IPS-20b (cell line): ENCODE measurements around the gene RAMP1.
"Not testable (repeated sequence)": the region's sequence is repeated elsewhere in the genome, so short reads cannot be mapped to it uniquely, and the experiment has no call there.

Source experiments
- H3K27ac ChIP-seq: one replicate; pipeline ENCODE4 v1.5.1; 2013; ENCODE audit warnings: low read length
- H3K27me3 ChIP-seq: 2 replicates; pipeline ENCODE4 v1.6.1; 2013; ENCODE audit warnings: mild to moderate bottlenecking, low read length, inconsistent platforms; ENCODE audit not compliant: insufficient read depth
- H3K36me3 ChIP-seq: 2 replicates; pipeline ENCODE4 v1.6.1; 2013; ENCODE audit warnings: low read depth, mild to moderate bottlenecking, inconsistent platforms, low read length, moderate library complexity; ENCODE audit not compliant: insufficient read depth
- H3K4me1 ChIP-seq: 2 replicates; pipeline ENCODE4 v1.6.1; 2013; ENCODE audit warnings: mild to moderate bottlenecking, control low read depth, inconsistent platforms, low read length, moderate library complexity; ENCODE audit not compliant: insufficient read depth
- H3K4me3 ChIP-seq: 2 replicates; pipeline ENCODE4 v1.5.1; 2013; ENCODE audit warnings: mild to moderate bottlenecking, low read length, inconsistent platforms
- H3K9ac ChIP-seq: 2 replicates; pipeline ENCODE4 v1.6.1; 2013; ENCODE audit warnings: low read depth, mild to moderate bottlenecking, inconsistent platforms, low read length, moderate library complexity
- H3K9me3 ChIP-seq: 2 replicates; pipeline ENCODE4 v1.6.1; 2013; ENCODE audit warnings: mild to moderate bottlenecking, low read depth, low read length, inconsistent platforms; ENCODE audit not compliant: insufficient read depth

Gene RAMP1

GRCh38 chr2:237864444-237864931 is 5.1 kb downstream of the RAMP1 start:
- Histone ChIP-seq H3K4me3 (no peak overlapping the region), H3K4me1 (no peaks in the 10 kb centered on the region; the same call in 1 of the 2 replicates), H3K9ac (no peak overlapping the region), H3K9me3 (no peaks in the 10 kb centered on the region), H3K27me3 (peaks cover 34% of the 10 kb centered on the region), H3K36me3 (no peaks in the 10 kb centered on the region), H3K27ac (no peak overlapping the region)

DNA sequence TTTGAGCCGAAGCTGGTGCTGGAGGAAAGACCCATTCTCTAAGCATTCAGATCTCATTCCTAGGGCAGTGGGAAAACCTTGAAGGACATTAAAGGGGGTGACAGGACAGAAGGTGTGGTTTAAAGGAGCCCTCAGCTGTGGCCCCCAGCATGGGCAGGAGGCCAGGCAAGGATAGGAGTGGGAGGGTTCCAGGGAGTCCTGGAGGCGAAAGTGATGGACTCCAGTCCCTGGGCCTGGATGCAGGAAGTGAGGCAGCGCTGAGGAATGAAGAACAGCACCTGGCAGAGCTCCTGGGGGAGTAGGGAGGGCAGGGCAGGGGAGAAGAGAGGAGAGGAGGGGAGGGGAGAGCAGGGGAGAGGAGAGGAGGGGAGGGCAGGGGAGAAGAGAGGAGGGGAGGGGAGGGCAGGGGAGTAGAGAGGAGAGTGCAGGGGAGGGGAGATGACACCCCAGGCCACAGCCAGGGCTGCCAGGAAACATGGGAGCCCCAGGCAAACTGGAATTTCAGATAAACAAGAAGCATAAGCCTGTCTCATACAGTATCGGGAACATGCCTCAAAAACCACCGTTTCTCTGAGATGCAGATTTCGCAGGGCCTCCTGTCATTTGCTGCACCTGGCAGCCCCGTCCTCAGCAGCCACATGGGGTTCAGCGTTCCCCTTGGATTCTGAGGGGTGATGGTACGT is 5.7 kb downstream of the RAMP1 start:
- H3K27ac ChIP-seq = no peak overlapping the region
- H3K36me3 ChIP-seq = no peaks in the 10 kb centered on the region
- H3K9me3 ChIP-seq = no peaks in the 10 kb centered on the region
- no peaks in the 10 kb centered on the region; the same call in 1 of the 2 replicates for H3K4me1 ChIP-seq
- H3K4me3 ChIP-seq = no peak overlapping the region
- peaks cover 28% of the 10 kb centered on the region for H3K27me3 ChIP-seq
- no peak overlapping the region for H3K9ac ChIP-seq

DNA sequence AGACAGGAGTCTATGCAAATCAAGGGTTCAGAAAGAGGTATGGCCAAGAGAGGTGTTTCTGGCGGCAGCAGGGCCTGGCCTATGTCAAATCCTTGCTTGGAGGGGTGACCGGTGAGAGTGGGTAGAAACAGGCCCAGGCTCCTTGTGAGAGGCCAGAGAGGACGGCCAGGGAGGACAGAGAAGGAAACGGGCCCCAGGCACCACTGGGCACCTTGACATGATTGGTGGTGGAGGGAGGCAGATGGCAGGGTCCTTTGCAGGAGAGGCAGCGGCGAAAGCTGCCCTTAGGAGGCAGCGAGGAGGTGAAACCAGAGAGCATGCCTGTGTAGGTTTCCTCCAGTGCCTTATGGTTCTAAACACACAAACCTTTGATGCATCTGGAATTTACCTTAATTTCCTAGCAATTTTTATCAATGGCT is 6.2 kb downstream of the RAMP1 start:
- Histone ChIP-seq H3K4me3 (no peak overlapping the region), H3K27ac (no peak overlapping the region), H3K9ac (no peak overlapping the region), H3K36me3 (no peaks in the 10 kb centered on the region), H3K9me3 (no peaks in the 10 kb centered on the region), H3K4me1 (no peaks in the 10 kb centered on the region; the same call in 1 of the 2 replicates), H3K27me3 (peaks cover 22% of the 10 kb centered on the region)

GRCh38 chr2:237866101-237866621 is 6.7 kb downstream of the RAMP1 start:
- no peak overlapping the region for H3K4me3 ChIP-seq
- H3K9ac ChIP-seq = no peak overlapping the region
- H3K9me3 ChIP-seq = no peaks in the 10 kb centered on the region
- H3K4me1 ChIP-seq = no peaks in the 10 kb centered on the region; the same call in 1 of the 2 replicates
- no peaks in the 10 kb centered on the region for H3K36me3 ChIP-seq
- H3K27me3 ChIP-seq = peaks cover 17% of the 10 kb centered on the region
- H3K27ac ChIP-seq = no peak overlapping the region

DNA sequence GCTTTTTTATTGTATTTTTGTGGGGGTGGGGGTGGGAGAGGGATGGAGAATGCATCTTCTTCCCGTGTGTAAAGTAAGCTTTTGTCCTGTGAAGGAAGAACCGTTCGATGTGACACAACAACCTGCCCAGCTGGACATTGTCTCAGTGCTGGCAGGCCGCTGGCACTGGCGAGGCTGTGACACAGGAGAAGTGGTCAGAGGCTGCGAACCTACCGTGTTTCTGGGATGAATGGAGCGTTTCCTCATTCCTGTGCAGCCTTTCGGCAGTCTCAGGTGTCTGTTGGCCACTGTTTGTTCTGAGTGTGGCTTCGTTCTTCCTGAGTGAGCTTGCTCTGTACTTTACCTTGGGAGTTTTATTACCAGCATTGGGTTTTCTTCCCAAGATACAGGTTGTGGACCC is 8.0 kb downstream of the RAMP1 start:
- Histone ChIP-seq H3K27me3 (0 out of 2 replicates have a peak, but pooled peaks cover 5% of the 10 kb centered on the region), H3K36me3 (no peaks in the 10 kb centered on the region), H3K4me1 (no peaks in the 10 kb centered on the region; the same call in 1 of the 2 replicates), H3K9me3 (no peaks in the 10 kb centered on the region), H3K27ac (no peak overlapping the region), H3K4me3 (no peak overlapping the region), H3K9ac (no peak overlapping the region)

DNA sequence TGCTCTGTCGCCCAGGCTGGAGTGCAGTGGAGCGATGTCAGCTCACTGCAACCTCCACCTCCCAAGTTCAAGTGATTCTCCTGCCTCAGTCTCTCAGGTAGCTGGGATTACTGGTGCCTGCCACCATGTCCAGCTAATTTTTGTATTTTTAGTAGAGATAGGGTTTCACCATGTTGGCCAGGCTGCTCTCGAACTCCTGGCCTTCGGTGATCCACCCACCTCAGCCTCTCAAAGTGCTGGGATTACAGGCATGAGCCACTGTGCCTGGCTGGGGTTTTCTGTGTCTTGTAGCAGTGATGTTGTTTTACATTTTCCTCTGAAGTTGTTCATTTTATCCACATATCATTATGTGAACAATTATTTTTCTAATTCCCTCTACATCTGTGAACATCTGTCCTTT is 8.7 kb downstream of the RAMP1 start:
- not testable (repeated sequence) for H3K27ac ChIP-seq, H3K27me3 ChIP-seq, H3K9me3 ChIP-seq, H3K36me3 ChIP-seq, H3K4me3 ChIP-seq, H3K4me1 ChIP-seq, H3K9ac ChIP-seq

DNA sequence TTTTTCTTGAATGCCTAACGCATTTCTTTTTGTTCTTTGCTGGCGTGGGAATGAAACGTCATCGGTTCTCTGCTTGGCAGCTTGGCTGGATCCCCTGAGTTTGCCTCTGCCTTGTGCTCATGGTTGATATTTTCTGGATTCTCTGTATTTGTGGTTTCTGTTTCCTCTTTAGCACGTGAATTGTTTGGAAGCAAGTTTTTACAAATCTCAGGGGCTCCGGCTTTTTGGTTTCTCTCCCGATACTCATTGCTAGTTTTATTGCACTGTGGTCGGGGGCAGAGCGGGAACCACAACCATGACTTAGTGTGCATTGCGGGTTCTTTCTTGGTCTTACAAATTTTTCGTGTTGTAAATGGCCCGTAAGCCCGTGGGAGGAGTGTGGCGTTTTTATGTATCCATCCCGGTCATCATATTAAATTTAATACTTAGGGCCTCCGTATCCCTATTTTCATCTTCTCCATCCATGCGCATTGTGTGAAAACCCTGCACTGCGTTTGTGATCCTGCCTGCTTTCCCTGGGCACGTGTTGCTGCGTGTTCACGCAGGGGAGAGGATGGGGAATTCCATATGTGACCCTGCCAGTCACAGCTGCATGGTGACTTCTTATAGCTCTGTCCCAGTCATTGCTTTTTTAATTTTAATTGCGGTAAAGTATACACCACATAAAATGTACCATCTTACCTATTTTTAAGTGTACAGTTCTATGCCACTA is 9.4 kb downstream of the RAMP1 start:
- Histone ChIP-seq H3K9ac (no peak overlapping the region), H3K27me3 (no peaks in the 10 kb centered on the region), H3K27ac (no peak overlapping the region), H3K4me3 (no peak overlapping the region), H3K4me1 (no peaks in the 10 kb centered on the region; the same call in 1 of the 2 replicates), H3K9me3 (no peaks in the 10 kb centered on the region), H3K36me3 (no peaks in the 10 kb centered on the region)

GRCh38 chr2:237869343-237870102 is 10.1 kb downstream of the RAMP1 start:
- H3K27ac ChIP-seq = no peak overlapping the region
- no peaks in the 10 kb centered on the region for H3K36me3 ChIP-seq
- no peaks in the 10 kb centered on the region for H3K27me3 ChIP-seq
- H3K9me3 ChIP-seq = no peaks in the 10 kb centered on the region
- no peak overlapping the region for H3K9ac ChIP-seq
- no peaks in the 10 kb centered on the region; the same call in 1 of the 2 replicates for H3K4me1 ChIP-seq
- H3K4me3 ChIP-seq = no peak overlapping the region

GRCh38 chr2:237870126-237870525 is 10.7 kb downstream of the RAMP1 start:
- Histone ChIP-seq H3K27ac (no peak overlapping the region), H3K27me3 (no peaks in the 10 kb centered on the region), H3K36me3 (no peaks in the 10 kb centered on the region), H3K9me3 (no peaks in the 10 kb centered on the region), H3K9ac (no peak overlapping the region), H3K4me1 (no peaks in the 10 kb centered on the region; the same call in 1 of the 2 replicates), H3K4me3 (no peak overlapping the region)

DNA sequence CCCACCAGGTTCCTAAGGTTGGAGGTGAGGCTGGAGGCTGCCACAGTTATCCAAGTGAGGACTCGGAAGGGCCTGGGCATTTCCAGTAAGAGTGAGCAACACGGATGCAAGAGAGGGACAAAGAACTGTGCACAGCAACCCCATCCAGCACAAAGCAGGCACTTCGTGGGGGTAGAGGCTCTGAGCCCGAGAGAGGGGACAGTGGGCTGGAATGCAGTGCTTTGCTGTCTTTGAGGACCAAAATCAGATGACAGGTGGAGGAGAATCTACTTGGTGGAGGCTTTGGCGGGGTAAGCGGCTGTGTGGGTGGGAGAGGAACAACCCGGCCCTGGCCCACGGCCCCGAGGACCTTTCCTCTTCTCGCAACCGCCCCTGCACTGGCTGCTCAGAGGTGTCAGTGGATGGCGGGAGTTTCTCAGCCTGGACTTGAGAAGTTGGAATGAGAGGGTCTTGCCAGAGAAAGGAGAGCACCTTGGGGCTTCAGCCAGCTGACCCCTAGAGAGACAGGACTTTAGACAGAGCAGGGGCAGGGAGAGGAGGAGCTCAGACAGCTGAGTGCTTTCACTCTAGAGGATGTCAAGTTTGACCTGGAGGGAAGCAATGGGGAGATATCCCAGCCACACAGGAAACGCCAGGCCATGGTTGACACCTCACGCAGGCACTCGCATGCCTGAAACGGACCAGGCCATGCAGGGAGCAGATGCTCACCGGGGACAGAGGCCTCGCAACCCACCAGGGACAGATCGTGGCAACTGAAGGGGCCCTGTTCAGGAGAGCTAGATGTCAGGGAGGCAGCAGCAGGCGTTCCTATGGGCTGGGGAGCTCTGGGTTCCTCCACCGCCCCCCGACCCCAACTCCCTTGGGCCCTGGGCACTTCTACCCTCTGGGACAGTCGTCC is 11.6 kb downstream of the RAMP1 start:
- H3K9me3 ChIP-seq = no peaks in the 10 kb centered on the region
- no peaks in the 10 kb centered on the region; the same call in 1 of the 2 replicates for H3K4me1 ChIP-seq
- no peak overlapping the region for H3K27ac ChIP-seq
- no peaks in the 10 kb centered on the region for H3K27me3 ChIP-seq
- no peak overlapping the region for H3K9ac ChIP-seq
- H3K36me3 ChIP-seq = no peaks in the 10 kb centered on the region
- no peak overlapping the region for H3K4me3 ChIP-seq
